A673 (cell line): ENCODE results near the gene SLC1A7. TPM values are rescaled to one million over a fixed set of nuclear protein-coding genes. Genes with fewer than 3 reads are reported as not detected.

Experiments
- BruUV-seq: library from RNA; stranded (reverse); fragments of 400-500 nt; replicated peaks from 2 replicates; lab custom pipeline; 2021; lab: Mats Ljungman, UMichigan
- CTCF ChIA-PET: fragments of 300-600 bp; sonication (Branson Sonifier 250); formaldehyde crosslinking; loops from one replicate; lab custom pipeline; 2022; ENCODE audit warnings: antibody characterized with exemption; lab: Charles Lee
- POLR2A ChIA-PET: fragments of 300-600 bp; sonication (Branson Sonifier 250); formaldehyde crosslinking; loops from one replicate; lab custom pipeline; 2022; ENCODE audit warnings: antibody characterized with exemption; ENCODE audit not compliant: low non-redundant PET; lab: Charles Lee
- DNase-seq: peaks from one replicate; pipeline ENCODE4 v3.0.0-alpha.2; 2015; ENCODE audit warnings: low spot score
- H3K27ac ChIP-seq: fragments of 200-600 bp; sonication (generic); 2 replicates; pipeline ENCODE4 v1.5.1; 2016; ENCODE audit warnings: mixed run types, low read depth, mild to moderate bottlenecking, mixed read lengths, antibody characterized with exemption, low read length; ENCODE audit not compliant: poor library complexity, severe bottlenecking
- H3K27me3 ChIP-seq: fragments of 200-600 bp; sonication (generic); replicated peaks from 2 replicates; pipeline ENCODE4 v1.6.1; 2017; ENCODE audit warnings: mixed run types, low read depth, mild to moderate bottlenecking, mixed read lengths, antibody characterized with exemption, low read length; ENCODE audit not compliant: insufficient read depth, poor library complexity
- H3K36me3 ChIP-seq: fragments of 200-600 bp; sonication (generic); 2 replicates; pipeline ENCODE4 v1.6.1; 2016; ENCODE audit warnings: mixed run types, mild to moderate bottlenecking, mixed read lengths, antibody characterized with exemption, low read length; ENCODE audit not compliant: insufficient read depth, poor library complexity, severe bottlenecking
- H3K4me1 ChIP-seq: fragments of 200-600 bp; sonication (generic); 2 replicates; pipeline ENCODE4 v1.6.1; 2017; ENCODE audit warnings: mixed run types, mild to moderate bottlenecking, mixed read lengths, antibody characterized with exemption, low read length; ENCODE audit not compliant: insufficient read depth, poor library complexity, severe bottlenecking
- H3K4me3 ChIP-seq: fragments of 200-600 bp; sonication (generic); 2 replicates; pipeline ENCODE4 v1.5.1; 2016; ENCODE audit warnings: low read depth, mixed run types, mild to moderate bottlenecking, mixed read lengths, low read length; ENCODE audit not compliant: poor library complexity, severe bottlenecking
- H3K9me3 ChIP-seq: fragments of 200-600 bp; sonication (generic); 2 replicates; pipeline ENCODE4 v1.6.1; 2016; ENCODE audit warnings: mixed run types, low read depth, mild to moderate bottlenecking, mixed read lengths, antibody characterized with exemption, low read length; ENCODE audit not compliant: poor library complexity, severe bottlenecking
- CTCF ChIP-seq: fragments of 300-800, 200-600 bp; sonication (generic); conservative IDR thresholded peaks from 2 replicates; pipeline ENCODE4 v1.5.1; 2017; ENCODE audit warnings: low read depth, mild to moderate bottlenecking, antibody characterized with exemption, low read length, moderate library complexity, mixed read lengths
- EZH2 ChIP-seq: fragments of 200-600 bp; sonication (generic); IDR thresholded peaks from 2 replicates; pipeline ENCODE4 v1.6.1; 2017; ENCODE audit warnings: borderline replicate concordance, low read depth, mild to moderate bottlenecking, mixed read lengths, antibody characterized with exemption, low read length; ENCODE audit not compliant: poor library complexity, severe bottlenecking
- intact Hi-C: fragments of 100-400 bp; cut with micrococcal nuclease; formaldehyde crosslinking; loops from one replicate; pipeline ENCODE4 v1.10.0; 2022; ENCODE audit not compliant: unreplicated experiment
- total RNA-seq: library from RNA; stranded (reverse); gene quantifications from 2 replicates; pipeline ENCODE4 v1.2.3, GENCODE V29; 2021

Gene SLC1A7
- total RNA-seq, 1 experiment from 2014 or later: not detected

GRCh38 chr1:53094533-53094919, 47.9 kb downstream of the SLC1A7 start:
- Histone ChIP-seq H3K4me3 (no peak overlapping the region), H3K4me1 (no peaks in the 10 kb centered on the region), H3K27ac (no peak overlapping the region), H3K9me3 (no peaks in the 10 kb centered on the region), H3K36me3 (no peaks in the 10 kb centered on the region), H3K27me3 (no peaks in the 10 kb centered on the region)
- ChIA-PET POLR2A (no interaction called here), CTCF (no interaction called here)
- intact Hi-C loops: no loop called here
- BruUV-seq: no TSS peak
- no peak for DNase-seq
- TF ChIP-seq EZH2 (no peak), CTCF (no peak)

- Histone ChIP-seq H3K36me3 (no peaks in the 10 kb centered on the region), H3K27ac (no peak overlapping the region), H3K4me1 (no peaks in the 10 kb centered on the region), H3K4me3 (no peak overlapping the region), H3K9me3 (no peaks in the 10 kb centered on the region), H3K27me3 (no peaks in the 10 kb centered on the region)
- TF ChIP-seq EZH2 (no peak), CTCF (no peak)
- BruUV-seq: no TSS peak
- POLR2A ChIA-PET: no interaction called here
- CTCF ChIA-PET: no interaction called here
- no peak for DNase-seq
- intact Hi-C loops: no loop called here
Measured at GRCh38 chr1:53093778-53094532, 48.5 kb downstream of the SLC1A7 start.

GRCh38 chr1:53093451-53093754, 49.0 kb downstream of the SLC1A7 start:
- intact Hi-C loops: no loop called here
- no peak for DNase-seq
- no peaks in the 10 kb centered on the region for H3K27me3 ChIP-seq
- no peaks in the 10 kb centered on the region for H3K36me3 ChIP-seq
- POLR2A ChIA-PET: no interaction called here
- no peaks in the 10 kb centered on the region for H3K9me3 ChIP-seq
- no peak overlapping the region for H3K4me3 ChIP-seq
- no peak for TF ChIP-seq CTCF
- no peak for TF ChIP-seq EZH2
- no TSS peak for BruUV-seq
- H3K4me1 ChIP-seq: no peaks in the 10 kb centered on the region
- no peak overlapping the region for H3K27ac ChIP-seq
- CTCF ChIA-PET: no interaction called here
